IPS-18c (cell line): Measurements from ENCODE around the gene GREB1L.
"Not testable (repeated sequence)": the region's sequence is repeated elsewhere in the genome, so short reads cannot be mapped to it uniquely, and the experiment has no call there.

Experiments used
- H3K4me3 ChIP-seq: 2 replicates; pipeline ENCODE4 v1.7.0; 2013; ENCODE audit warnings: low read depth, mild to moderate bottlenecking, low read length, moderate library complexity; ENCODE audit not compliant: insufficient read depth
- H3K9me3 ChIP-seq: one replicate; pipeline ENCODE4 v1.6.1; 2013; ENCODE audit warnings: mild to moderate bottlenecking, low read length, moderate library complexity; ENCODE audit not compliant: control insufficient read depth, insufficient read depth

The GREB1L gene

GRCh38 chr18:21242141-21242779 lies at the start of gene GREB1L:
GREB1L (plus strand) TSS chr18:21242232; CDS start chr18:21383519, 141,287 bp downstream.
- Histone ChIP-seq H3K9me3 (peaks cover 2% of the 10 kb centered on the region), H3K4me3 (peak within 1 kb of the TSS; percentile 76)

GRCh38 chr18:21192308-21192624 lies 49.8 kb upstream of the GREB1L start:
- H3K9me3 ChIP-seq = no peaks in the 10 kb centered on the region
- H3K4me3 ChIP-seq = no peak overlapping the region

- H3K4me3 ChIP-seq = no peak overlapping the region
- no peaks in the 10 kb centered on the region for H3K9me3 ChIP-seq
These were observed 46.9 kb upstream of the GREB1L start for GRCh38 chr18:21194871-21195771.

- no peaks in the 10 kb centered on the region for H3K9me3 ChIP-seq
- H3K4me3 ChIP-seq = no peak overlapping the region
These were observed 45.6 kb upstream of the GREB1L start for GRCh38 chr18:21196426-21196825.

GRCh38 chr18:21203126-21203525 lies 38.9 kb upstream of the GREB1L start:
- H3K4me3 ChIP-seq = no peak overlapping the region
- no peaks in the 10 kb centered on the region for H3K9me3 ChIP-seq

GRCh38 chr18:21203542-21204241 lies 38.3 kb upstream of the GREB1L start:
- Histone ChIP-seq H3K9me3 (no peaks in the 10 kb centered on the region), H3K4me3 (no peak overlapping the region)

- Histone ChIP-seq H3K9me3 (no peaks in the 10 kb centered on the region), H3K4me3 (no peak overlapping the region)
These were observed 36.3 kb upstream of the GREB1L start for GRCh38 chr18:21205695-21206094.

- Histone ChIP-seq H3K9me3 (no peaks in the 10 kb centered on the region), H3K4me3 (no peak overlapping the region)
These were observed 31.8 kb upstream of the GREB1L start for GRCh38 chr18:21210278-21210677.

GRCh38 chr18:21210784-21211183 lies 31.2 kb upstream of the GREB1L start:
- H3K4me3 ChIP-seq = no peak overlapping the region

GRCh38 chr18:21214409-21214808 lies 27.6 kb upstream of the GREB1L start:
- not testable (repeated sequence) for H3K9me3 ChIP-seq, H3K4me3 ChIP-seq

More at GRCh38 chr18:21210784-21211183, 31.2 kb upstream of the GREB1L start:
- no peaks in the 10 kb centered on the region for H3K9me3 ChIP-seq

GRCh38 chr18:21215490-21215889 lies 26.5 kb upstream of the GREB1L start:
- H3K9me3 ChIP-seq = no peaks in the 10 kb centered on the region
- no peak overlapping the region for H3K4me3 ChIP-seq

- no peak overlapping the region for H3K4me3 ChIP-seq
- no peaks in the 10 kb centered on the region for H3K9me3 ChIP-seq
These were observed 23.2 kb upstream of the GREB1L start for GRCh38 chr18:21218862-21219261.

- peaks cover 2% of the 10 kb centered on the region for H3K9me3 ChIP-seq
- no peak overlapping the region for H3K4me3 ChIP-seq
These were observed 11.6 kb upstream of the GREB1L start for GRCh38 chr18:21230436-21230835.

GRCh38 chr18:21241301-21242048 lies 557 bp upstream of the GREB1L start:
- peaks cover 2% of the 10 kb centered on the region for H3K9me3 ChIP-seq
- H3K4me3 ChIP-seq = peak overlapping the region; percentile 55

GRCh38 chr18:21242780-21243401 lies 859 bp downstream of the GREB1L start:
- peak overlapping the region; percentile 76 for H3K4me3 ChIP-seq

GRCh38 chr18:21254576-21254975 lies 12.5 kb downstream of the GREB1L start:
- H3K9me3 ChIP-seq = no peaks in the 10 kb centered on the region
- H3K4me3 ChIP-seq = no peak overlapping the region

More at GRCh38 chr18:21242780-21243401, 859 bp downstream of the GREB1L start:
- H3K9me3 ChIP-seq = peaks cover 2% of the 10 kb centered on the region

- H3K4me3 ChIP-seq = no peak overlapping the region
- H3K9me3 ChIP-seq = no peaks in the 10 kb centered on the region
These were observed 13.2 kb downstream of the GREB1L start for GRCh38 chr18:21255211-21255610.
